Thoracic aorta (tissue), 2 donors: ENCODE data around the gene SPTBN4. TPM values are rescaled to one million over a fixed set of nuclear protein-coding genes. Genes with fewer than 3 reads are reported as not detected.

Experiments used
- ATAC-seq: fragments of 150-250 bp; one replicate; pipeline ENCODE4 v1.8.0; 2017; ENCODE audit warnings: low read depth; ENCODE audit not compliant: insufficient number of reproducible peaks, low FRiP score
- DNase-seq: peaks from one replicate; pipeline ENCODE4 v3.0.0-alpha.2; 2020; ENCODE audit warnings: low spot score
- H3K27ac ChIP-seq, 2 donors: fragments of 200-600 bp; sonication (generic); 1 replicate in 1 of 2; 2 replicates in 1 of 2; pipeline ENCODE4 v1.5.1; 2016; ENCODE audit warnings: mild to moderate bottlenecking in 2 of 2, moderate library complexity in 2 of 2
- H3K27me3 ChIP-seq: fragments of 200-600 bp; sonication (generic); replicated peaks from 2 replicates; pipeline ENCODE4 v1.6.0; 2016; ENCODE audit warnings: mild to moderate bottlenecking; ENCODE audit not compliant: insufficient read depth
- H3K36me3 ChIP-seq: fragments of 200-600 bp; sonication (generic); one replicate; pipeline ENCODE4 v1.5.1; 2016
- H3K4me1 ChIP-seq, 2 donors: fragments of 200-600 bp; sonication (generic); 1 replicate in 1 of 2; 2 replicates in 1 of 2; pipeline versions ENCODE4 v1.5.1 to v1.6.0; 2016; ENCODE audit warnings: low read depth in 2 of 2, mild to moderate bottlenecking in 1 of 2; ENCODE audit not compliant: control insufficient read depth in 1 of 2
- H3K4me3 ChIP-seq: fragments of 200-600 bp; sonication (generic); 2 replicates; pipeline ENCODE4 v1.5.1; 2016; ENCODE audit warnings: mild to moderate bottlenecking
- H3K9me3 ChIP-seq: fragments of 200-600 bp; sonication (generic); 2 replicates; pipeline ENCODE4 v1.5.1; 2016
- CTCF ChIP-seq: fragments of 200-600 bp; sonication (generic); IDR thresholded peaks from one replicate; pipeline ENCODE4 v1.5.1; 2019; ENCODE audit warnings: antibody characterized with exemption
- total RNA-seq, 2 donors: library from RNA; depleted of rRNA; stranded (reverse); fragments of >200 nt; gene quantifications; one replicate each; pipeline versions ENCODE4 v1.1.0 to v1.2.3, GENCODE V29; 2016

Gene SPTBN4
- total RNA-seq, 2 donors from 2014 or later, result 2.0 to 7.0 TPM

GRCh38 chr19:40571005-40571318, 104.2 kb downstream of the SPTBN4 start:
- peaks cover 6% of the 10 kb centered on the region for H3K27me3 ChIP-seq
- H3K9me3 ChIP-seq, result no peaks in the 10 kb centered on the region
- ATAC-seq (no peak), DNase-seq (no peak)
- peaks cover 8 to 19% of the 10 kb centered on the region in 2 donors for H3K4me1 ChIP-seq
- no peak for TF ChIP-seq CTCF
- H3K36me3 ChIP-seq, result no peaks in the 10 kb centered on the region
- H3K27ac ChIP-seq, result peak overlapping the region; percentile 50 to 56
- H3K4me3 ChIP-seq, result peak overlapping the region; percentile 46

- H3K27ac ChIP-seq, result peak overlapping the region; percentile 50 to 56
Measured at GRCh38 chr19:40571831-40572495, 105.2 kb downstream of the SPTBN4 start.

GRCh38 chr19:40575326-40575725, 108.5 kb downstream of the SPTBN4 start:
- no peaks in the 10 kb centered on the region for H3K27me3 ChIP-seq
- H3K4me3 ChIP-seq, result no peak overlapping the region
- H3K9me3 ChIP-seq, result no peaks in the 10 kb centered on the region
- TF ChIP-seq CTCF, result no peak
- DNase-seq, result no peak
- no peak for ATAC-seq
- H3K4me1 ChIP-seq, result peaks cover 15 to 20% of the 10 kb centered on the region in 2 donors
- no peak overlapping the region for H3K27ac ChIP-seq
- peaks cover 4% of the 10 kb centered on the region for H3K36me3 ChIP-seq

More at GRCh38 chr19:40571831-40572495, 105.2 kb downstream of the SPTBN4 start:
- H3K9me3 ChIP-seq, result no peaks in the 10 kb centered on the region
- ATAC-seq, result no peak
- H3K36me3 ChIP-seq, result no peaks in the 10 kb centered on the region
- H3K4me1 ChIP-seq, result peaks cover 10 to 22% of the 10 kb centered on the region in 2 donors
- no peak for TF ChIP-seq CTCF
- peaks cover 6% of the 10 kb centered on the region for H3K27me3 ChIP-seq
- no peak overlapping the region for H3K4me3 ChIP-seq
- no peak for DNase-seq

GRCh38 chr19:40576151-40576584, 109.4 kb downstream of the SPTBN4 start:
- ATAC-seq, result no peak
- Histone ChIP-seq H3K4me3 (peak overlapping the region; percentile 98), H3K4me1 (peaks cover 15 to 20% of the 10 kb centered on the region in 2 donors), H3K27me3 (no peaks in the 10 kb centered on the region), H3K36me3 (peaks cover 11% of the 10 kb centered on the region), H3K27ac (no peak overlapping the region), H3K9me3 (no peaks in the 10 kb centered on the region)
- no peak for TF ChIP-seq CTCF
- DNase-seq, result no peak

- Histone ChIP-seq H3K36me3 (peaks cover 12% of the 10 kb centered on the region), H3K9me3 (no peaks in the 10 kb centered on the region), H3K27ac (peak within 1 kb of the TSS; percentile 62 to 69), H3K4me1 (peaks cover 15 to 20% of the 10 kb centered on the region in 2 donors), H3K27me3 (no peaks in the 10 kb centered on the region), H3K4me3 (peak within 1 kb of the TSS; percentile 98)
- no peak for TF ChIP-seq CTCF
- ATAC-seq (peak; percentile 83), DNase-seq (peak; percentile 78)
Measured at GRCh38 chr19:40576585-40577451, 110.0 kb downstream of the SPTBN4 start, which contains the start of gene SHKBP1. Gene SHKBP1, plus strand, starts transcription at chr19:40576873. Its CDS starts 27 bp downstream, at chr19:40576900.
